HepG2 (cell line): ENCODE results near the gene NDST1. TPM values are rescaled to one million over a fixed set of nuclear protein-coding genes. Genes with fewer than 3 reads are reported as not detected.
A peak's percentile ranks its signal among the peaks of the same experiment; 100 is the strongest.

Experiments used
- ATAC-seq: fragments of 200-7000 bp; cut with Tn5 transposase; 3 replicates; pipeline ENCODE4 v1.9.1; 2020; ENCODE audit warnings: mild to moderate bottlenecking, moderate library complexity
- BruUV-seq: library from RNA; stranded (reverse); fragments of 400-500 nt; replicated peaks from 2 replicates; lab custom pipeline; 2021; lab: Mats Ljungman, UMichigan
- CTCF ChIA-PET: fragments of 300-600 bp; formaldehyde crosslinking; extraction: SDS; loops from one replicate; lab custom pipeline; 2021; ENCODE audit warnings: low total read pairs, inconsistent platforms, low intra/inter-chr PET ratio; lab: Yijun Ruan, JAX
- POLR2A ChIA-PET: fragments of 350-600 bp; sonication (Branson Sonifier 250); formaldehyde crosslinking; loops from one replicate; lab custom pipeline; 2020; ENCODE audit warnings: antibody characterized with exemption, inconsistent platforms; lab: Yijun Ruan, JAX
- DNase-seq: peaks from one replicate; pipeline ENCODE4 v3.0.0-alpha.2; 2015; ENCODE audit warnings: low spot score
- FAIRE-seq: peaks from 3 replicates; lab custom pipeline; 2011; peaks lifted over from hg19 to GRCh38; lab: Jason Lieb, UNC
- H2AFZ ChIP-seq: one replicate; pipeline ENCODE4 v1.6.1; 2011; ENCODE audit warnings: low read length, inconsistent platforms
- H3K27ac ChIP-seq: fragments of 300-600 bp; 3 replicates; pipeline ENCODE4 v1.8.0; 2011; ENCODE audit warnings: mixed run types, mild to moderate bottlenecking, mixed read lengths, low read length, inconsistent platforms; ENCODE audit not compliant: insufficient read depth; ENCODE audit errors: extremely low read length
- H3K27me3 ChIP-seq, 2 experiments: fragments of 200-600 bp in 1 of 2; 2 replicates in 1 of 2; 3 replicates in 1 of 2; pipeline versions ENCODE4 v1.6.0 to v1.8.0; 2011; ENCODE audit warnings: low read length in 2 of 2, mild to moderate bottlenecking in 2 of 2, moderate library complexity in 2 of 2, inconsistent platforms in 1 of 2; ENCODE audit not compliant: insufficient read depth in 2 of 2, control insufficient read depth in 1 of 2
- H3K36me3 ChIP-seq, 2 experiments: fragments of 200-600 bp in 1 of 2; replicated peaks in 1 of 2; 2 replicates in 1 of 2; 3 replicates in 1 of 2; pipeline versions ENCODE4 v1.5.1 to v1.8.0; 2011; ENCODE audit warnings: low read length in 2 of 2, inconsistent platforms in 1 of 2; ENCODE audit not compliant: insufficient read depth in 2 of 2, control insufficient read depth in 1 of 2
- H3K4me1 ChIP-seq: 2 replicates; pipeline ENCODE4 v1.5.1; 2012; ENCODE audit warnings: low read length, inconsistent platforms; ENCODE audit not compliant: insufficient read depth
- H3K4me2 ChIP-seq: 2 replicates; pipeline ENCODE4 v1.6.0; 2011; ENCODE audit warnings: low read depth, low read length, inconsistent platforms
- H3K4me3 ChIP-seq, 3 experiments: fragments of 200-600 bp in 1 of 3; sonication (generic), shearing (Covaris generic) in 1 of 3; replicated peaks in 1 of 3; 2 replicates each; pipeline ENCODE4 v1.5.1; 2011 to 2016; ENCODE audit warnings: low read length in 3 of 3, inconsistent platforms in 2 of 3, low read depth in 2 of 3, mild to moderate bottlenecking in 2 of 3, control low read depth in 1 of 3, mixed read lengths in 1 of 3; ENCODE audit not compliant: insufficient read depth in 1 of 3
- H3K79me2 ChIP-seq: one replicate; pipeline ENCODE4 v1.6.1; 2011; ENCODE audit warnings: low read length, inconsistent platforms; ENCODE audit not compliant: insufficient read depth
- H3K9ac ChIP-seq: 2 replicates; pipeline ENCODE4 v1.6.0; 2011; ENCODE audit warnings: mild to moderate bottlenecking, low read depth, low read length, inconsistent platforms; ENCODE audit not compliant: insufficient read depth
- H3K9me3 ChIP-seq: 2 replicates; pipeline ENCODE4 v1.5.1; 2012; ENCODE audit warnings: mild to moderate bottlenecking, low read length
- H4K20me1 ChIP-seq: 2 replicates; pipeline ENCODE4 v1.6.0; 2011; ENCODE audit warnings: inconsistent platforms, mild to moderate bottlenecking, low read length, moderate library complexity; ENCODE audit not compliant: insufficient read depth
- LCORL ChIP-seq, 2 experiments: fragments of 450-650 bp in 1 of 2; sonication (generic) in 1 of 2; formaldehyde crosslinking in 1 of 2; IDR thresholded peaks; 2 replicates each; pipeline versions ENCODE4 v1.5.0 to v1.6.1; 2017 to 2020; ENCODE audit warnings: antibody characterized with exemption in 1 of 2, missing genetic modification reagents in 1 of 2
- MAFK ChIP-seq, 2 experiments: IDR thresholded peaks in 1 of 2; conservative IDR thresholded peaks in 1 of 2; 2 replicates each; pipeline ENCODE4 v1.6.1; 2011; ENCODE audit warnings: improper control_type of control experiment in 2 of 2, low read length in 2 of 2
- RBM22 ChIP-seq: fragments of 200-400 bp; formaldehyde crosslinking; optimal IDR thresholded peaks from 2 replicates; pipeline ENCODE3; 2017; ENCODE audit warnings: mild to moderate bottlenecking, low read length, moderate library complexity
- SP1 ChIP-seq, 2 experiments: fragments of 450-650 bp in 1 of 2; sonication (generic) in 1 of 2; formaldehyde crosslinking in 1 of 2; IDR thresholded peaks; 2 replicates each; pipeline versions ENCODE4 v1.4.0 to v1.6.1; 2016 to 2020; ENCODE audit warnings: missing genetic modification reagents in 1 of 2
- ZBTB3 ChIP-seq: sonication (generic); formaldehyde crosslinking; IDR thresholded peaks from 2 replicates; pipeline ENCODE4 v1.4.0; 2020; ENCODE audit warnings: low read depth, mild to moderate bottlenecking, moderate library complexity, missing genetic modification reagents, borderline replicate concordance
- ZBTB33 ChIP-seq: sonication (generic); formaldehyde crosslinking; IDR thresholded peaks from 2 replicates; pipeline ENCODE4 v1.4.0; 2020; ENCODE audit warnings: missing genetic modification reagents
- ZBTB38 ChIP-seq: sonication (generic); formaldehyde crosslinking; IDR thresholded peaks from 2 replicates; pipeline ENCODE4 v1.5.1; 2020; ENCODE audit warnings: mild to moderate bottlenecking, missing genetic modification reagents
- ZNF773 ChIP-seq: sonication (generic); formaldehyde crosslinking; IDR thresholded peaks from 2 replicates; pipeline ENCODE4 v1.4.0; 2020; ENCODE audit warnings: missing genetic modification reagents, borderline replicate concordance
- WGBS: methylation state at CpG from one replicate; pipeline ENCODE4 v1.1.6; 2017; ENCODE audit warnings: low lambda C conversion rate; 5-methylcytosine and 5-hydroxymethylcytosine counted together
- in situ Hi-C: cut with HindIII; loops from 2 replicates; pipeline ENCODE4 v1.10.0; 2017; ENCODE audit warnings: low pct_unique_long_range_greater_than_20kb; ENCODE audit not compliant: extremely low pct_ligation_motif_present
- intact Hi-C: fragments of 100-400 bp; cut with micrococcal nuclease; formaldehyde crosslinking; loops from one replicate; pipeline ENCODE4 v1.10.0; 2022; ENCODE audit not compliant: unreplicated experiment
- polyA plus RNA-seq, 8 experiments: library from polyadenylated mRNA; depleted of rRNA in 3 of 8; stranded (reverse) in 7 of 8; unstranded in 1 of 8; fragments of >200 nt; fragmentation: Illumina TruSeq in 4 of 8; extraction: Trizol in 4 of 8; gene quantifications; 2 replicates each; pipeline versions ENCODE4 v1.2.1 to v1.2.3, GENCODE V29; 2011 to 2016; ENCODE audit warnings: low read depth in 4 of 8, missing spikeins in 1 of 8, mixed read lengths in 1 of 8; ENCODE audit not compliant: insufficient read depth in 1 of 8
- total RNA-seq, 5 experiments: library from RNA; depleted of rRNA; stranded (reverse); fragments of >200 nt; fragmentation: Illumina TruSeq; extraction: Trizol; gene quantifications; 2 replicates each; pipeline ENCODE4 v1.2.3, GENCODE V29; 2016; ENCODE audit warnings: low read depth in 1 of 5
- TF ChIP-seq, protein P1 (sequence below): conservative IDR thresholded peaks from 2 replicates; pipeline ENCODE4 v1.6.1; 2018; ENCODE audit warnings: missing genetic modification reagents
- TF ChIP-seq, protein P2 (sequence below): sonication (generic); formaldehyde crosslinking; IDR thresholded peaks from 2 replicates; pipeline ENCODE4 v1.5.1; 2020; ENCODE audit warnings: mild to moderate bottlenecking, moderate library complexity, missing genetic modification reagents
- TF ChIP-seq, protein P3 (sequence below): sonication (generic); formaldehyde crosslinking; IDR thresholded peaks from 2 replicates; pipeline ENCODE4 v1.5.1; 2020; ENCODE audit warnings: mild to moderate bottlenecking, missing genetic modification reagents, moderate library complexity

NDST1 gene
- total and polyA plus RNA-seq, 2 of the 13 experiments (the other 11 are each of a cell fraction or from before 2014, with no cell fraction given), result 23.8 to 26.2 TPM

GRCh38 chr5:150519978-150520377 is 12.0 kb downstream of the NDST1 start (continued):
- TF ChIP-seq ZBTB3 (no peak), ZNF773 (CRISPR knock-in tag) (no peak), LCORL (IDR thresholded peaks at IDR 0.05) (no peak), LCORL (CRISPR knock-in tag; IDR thresholded peaks at IDR 0.05) (no peak), SP1 (IDR thresholded peaks at IDR 0.05) (no peak), SP1 (CRISPR knock-in tag; IDR thresholded peaks at IDR 0.05) (no peak)
- TF ChIP-seq, protein P1, sequence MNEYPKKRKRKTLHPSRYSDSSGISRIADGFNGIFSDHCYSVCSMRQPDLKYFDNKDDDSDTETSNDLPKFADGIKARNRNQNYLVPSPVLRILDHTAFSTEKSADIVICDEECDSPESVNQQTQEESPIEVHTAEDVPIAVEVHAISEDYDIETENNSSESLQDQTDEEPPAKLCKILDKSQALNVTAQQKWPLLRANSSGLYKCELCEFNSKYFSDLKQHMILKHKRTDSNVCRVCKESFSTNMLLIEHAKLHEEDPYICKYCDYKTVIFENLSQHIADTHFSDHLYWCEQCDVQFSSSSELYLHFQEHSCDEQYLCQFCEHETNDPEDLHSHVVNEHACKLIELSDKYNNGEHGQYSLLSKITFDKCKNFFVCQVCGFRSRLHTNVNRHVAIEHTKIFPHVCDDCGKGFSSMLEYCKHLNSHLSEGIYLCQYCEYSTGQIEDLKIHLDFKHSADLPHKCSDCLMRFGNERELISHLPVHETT (CRISPR knock-in tag), result no peak

DNA sequence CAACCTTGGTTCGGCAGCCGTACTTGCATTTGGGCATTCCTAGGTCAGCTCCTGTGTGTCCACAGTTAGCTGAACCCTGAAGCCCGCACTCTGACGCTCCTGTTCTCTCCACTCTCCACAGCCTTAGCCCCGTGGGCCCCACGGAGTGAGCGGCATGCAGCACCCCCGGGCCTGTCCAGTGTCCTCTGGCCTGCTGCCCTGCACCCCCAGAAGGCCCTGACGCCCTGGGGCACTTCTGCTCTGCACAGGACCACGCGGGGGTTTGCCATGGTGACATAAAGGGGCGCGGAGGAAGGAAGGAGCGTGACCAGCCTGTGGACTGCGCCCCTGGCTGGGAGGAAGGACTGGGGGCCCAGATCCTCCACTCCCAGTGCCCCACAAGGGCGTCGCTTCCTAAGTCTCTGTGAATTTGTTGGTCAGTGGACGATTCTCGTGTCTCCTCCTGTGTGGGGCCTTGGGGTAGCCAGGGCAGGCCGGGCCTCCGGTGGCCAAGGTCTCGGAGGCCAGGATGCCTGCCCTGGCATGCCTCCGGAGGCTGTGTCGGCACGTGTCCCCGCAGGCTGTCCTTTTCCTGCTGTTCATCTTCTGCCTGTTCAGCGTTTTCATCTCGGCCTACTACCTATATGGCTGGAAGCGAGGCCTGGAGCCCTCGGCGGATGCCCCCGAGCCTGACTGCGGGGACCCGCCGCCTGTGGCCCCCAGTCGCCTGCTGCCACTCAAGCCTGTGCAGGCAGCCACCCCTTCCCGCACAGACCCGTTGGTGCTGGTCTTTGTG is 13.0 kb downstream of the NDST1 start:
- peaks cover 100% of the 10 kb centered on the region for H3K4me1 ChIP-seq
- POLR2A ChIA-PET, result no interaction called here
- no peak overlapping the region for H3K9ac ChIP-seq
- no peaks in the 10 kb centered on the region for H3K27me3 ChIP-seq
- H3K79me2 ChIP-seq, result peaks cover 70% of the 10 kb centered on the region
- FAIRE-seq (no peak), ATAC-seq (no peak), DNase-seq (no peak)
- no peak overlapping the region for H3K4me2 ChIP-seq
- no peak overlapping the region for H2AFZ ChIP-seq
- intact Hi-C loops (no loop called here), in situ Hi-C loops (loop anchor here (5.0 kb wide), 2 partner anchors 34 to 64 kb away; no protein-coding TSS in a partner anchor)
- H3K9me3 ChIP-seq, result no peaks in the 10 kb centered on the region
- peak overlapping the region; percentile 84 for H3K27ac ChIP-seq
- WGBS, result 90% methylated on average over 26 of the region's 38 CpGs
- no TSS peak for BruUV-seq
- CTCF ChIA-PET, result no interaction called here
- H4K20me1 ChIP-seq, result peaks cover 18% of the 10 kb centered on the region
- H3K4me3 ChIP-seq, result no peak overlapping the region
- peaks cover 1 to 34% of the 10 kb centered on the region in 2 experiments; a peak in 3 of 5 replicates for H3K36me3 ChIP-seq
- peak; percentile 28; the same call in 1 of the 2 replicates for TF ChIP-seq ZBTB33 (CRISPR knock-in tag)
- TF ChIP-seq, protein P2, sequence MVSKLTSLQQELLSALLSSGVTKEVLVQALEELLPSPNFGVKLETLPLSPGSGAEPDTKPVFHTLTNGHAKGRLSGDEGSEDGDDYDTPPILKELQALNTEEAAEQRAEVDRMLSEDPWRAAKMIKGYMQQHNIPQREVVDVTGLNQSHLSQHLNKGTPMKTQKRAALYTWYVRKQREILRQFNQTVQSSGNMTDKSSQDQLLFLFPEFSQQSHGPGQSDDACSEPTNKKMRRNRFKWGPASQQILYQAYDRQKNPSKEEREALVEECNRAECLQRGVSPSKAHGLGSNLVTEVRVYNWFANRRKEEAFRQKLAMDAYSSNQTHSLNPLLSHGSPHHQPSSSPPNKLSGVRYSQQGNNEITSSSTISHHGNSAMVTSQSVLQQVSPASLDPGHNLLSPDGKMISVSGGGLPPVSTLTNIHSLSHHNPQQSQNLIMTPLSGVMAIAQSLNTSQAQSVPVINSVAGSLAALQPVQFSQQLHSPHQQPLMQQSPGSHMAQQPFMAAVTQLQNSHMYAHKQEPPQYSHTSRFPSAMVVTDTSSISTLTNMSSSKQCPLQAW, result no peak
- TF ChIP-seq, protein P3, sequence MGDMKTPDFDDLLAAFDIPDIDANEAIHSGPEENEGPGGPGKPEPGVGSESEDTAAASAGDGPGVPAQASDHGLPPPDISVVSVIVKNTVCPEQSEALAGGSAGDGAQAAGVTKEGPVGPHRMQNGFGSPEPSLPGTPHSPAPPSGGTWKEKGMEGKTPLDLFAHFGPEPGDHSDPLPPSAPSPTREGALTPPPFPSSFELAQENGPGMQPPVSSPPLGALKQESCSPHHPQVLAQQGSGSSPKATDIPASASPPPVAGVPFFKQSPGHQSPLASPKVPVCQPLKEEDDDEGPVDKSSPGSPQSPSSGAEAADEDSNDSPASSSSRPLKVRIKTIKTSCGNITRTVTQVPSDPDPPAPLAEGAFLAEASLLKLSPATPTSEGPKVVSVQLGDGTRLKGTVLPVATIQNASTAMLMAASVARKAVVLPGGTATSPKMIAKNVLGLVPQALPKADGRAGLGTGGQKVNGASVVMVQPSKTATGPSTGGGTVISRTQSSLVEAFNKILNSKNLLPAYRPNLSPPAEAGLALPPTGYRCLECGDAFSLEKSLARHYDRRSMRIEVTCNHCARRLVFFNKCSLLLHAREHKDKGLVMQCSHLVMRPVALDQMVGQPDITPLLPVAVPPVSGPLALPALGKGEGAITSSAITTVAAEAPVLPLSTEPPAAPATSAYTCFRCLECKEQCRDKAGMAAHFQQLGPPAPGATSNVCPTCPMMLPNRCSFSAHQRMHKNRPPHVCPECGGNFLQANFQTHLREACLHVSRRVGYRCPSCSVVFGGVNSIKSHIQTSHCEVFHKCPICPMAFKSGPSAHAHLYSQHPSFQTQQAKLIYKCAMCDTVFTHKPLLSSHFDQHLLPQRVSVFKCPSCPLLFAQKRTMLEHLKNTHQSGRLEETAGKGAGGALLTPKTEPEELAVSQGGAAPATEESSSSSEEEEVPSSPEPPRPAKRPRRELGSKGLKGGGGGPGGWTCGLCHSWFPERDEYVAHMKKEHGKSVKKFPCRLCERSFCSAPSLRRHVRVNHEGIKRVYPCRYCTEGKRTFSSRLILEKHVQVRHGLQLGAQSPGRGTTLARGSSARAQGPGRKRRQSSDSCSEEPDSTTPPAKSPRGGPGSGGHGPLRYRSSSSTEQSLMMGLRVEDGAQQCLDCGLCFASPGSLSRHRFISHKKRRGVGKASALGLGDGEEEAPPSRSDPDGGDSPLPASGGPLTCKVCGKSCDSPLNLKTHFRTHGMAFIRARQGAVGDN (CRISPR knock-in tag), result peak; percentile 62
- TF ChIP-seq MAFK (conservative IDR thresholded peaks at IDR 0.05 in 1 of 2, IDR thresholded peaks at IDR 0.05 in 1 of 2; ENCODE audit: low read length in 2 of 2), result peak in 1 of 2 experiments; percentile 25; a peak in 2 of 4 replicates
- 0 out of 2 replicates have a peak, but pooled peaks have one; percentile 89 for TF ChIP-seq ZBTB38 (CRISPR knock-in tag)
- TF ChIP-seq RBM22, result peak; percentile 18
